K562 (cell line): ENCODE data around the gene RGS12.

Source experiments
- GABPA ChIP-seq: fragments of 200-800 bp; sonication (Bioruptor generic); conservative IDR thresholded peaks from 2 replicates; pipeline ENCODE4 v1.6.1; 2016; ENCODE audit warnings: low read depth, missing genetic modification characterization, missing compliant biosample characterization
- JUND ChIP-seq, 2 experiments: IDR thresholded peaks; 2 replicates in 1 of 2; 3 replicates in 1 of 2; pipeline ENCODE4 v1.6.1; 2011; ENCODE audit warnings: borderline replicate concordance in 2 of 2, low read depth in 2 of 2, low read length in 2 of 2, improper control_type of control experiment in 1 of 2, missing biosample characterization in 1 of 2, missing genetic modification characterization in 1 of 2, missing genetic modification reagents in 1 of 2
- ZNF274 ChIP-seq: IDR thresholded peaks from 2 replicates; pipeline ENCODE4 v1.6.1; 2011; ENCODE audit warnings: low read depth, mild to moderate bottlenecking, low read length, moderate library complexity, borderline replicate concordance

DNA sequence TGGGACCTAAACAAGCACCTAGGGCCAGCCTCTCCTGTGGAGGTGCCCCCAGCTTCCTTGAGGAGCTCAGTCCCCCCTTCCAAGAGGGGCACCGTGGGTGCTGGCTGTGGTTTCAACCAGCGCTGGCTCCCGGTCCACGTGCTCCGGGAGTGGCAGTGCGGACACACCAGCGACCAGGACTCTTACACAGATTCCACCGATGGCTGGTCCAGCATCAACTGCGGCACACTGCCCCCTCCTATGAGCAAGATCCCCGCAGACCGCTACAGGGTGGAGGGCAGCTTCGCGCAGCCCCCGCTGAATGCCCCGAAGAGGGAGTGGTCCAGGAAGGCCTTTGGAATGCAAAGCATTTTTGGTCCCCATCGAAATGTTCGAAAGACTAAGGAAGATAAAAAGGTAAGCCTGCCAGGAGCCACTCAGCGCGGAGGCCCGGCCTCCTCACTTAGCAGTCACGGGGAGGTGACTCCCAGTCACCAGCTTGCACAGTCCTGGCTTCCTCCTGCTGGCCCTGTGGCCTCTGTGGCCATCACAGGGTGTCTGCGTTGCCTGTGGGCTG is 24.9 kb downstream of the RGS12 start:
- TF ChIP-seq JUND (IDR thresholded peaks at IDR 0.05; ENCODE audit: borderline replicate concordance, low read depth, low read length) (no peak), JUND (tag; IDR thresholded peaks at IDR 0.05; ENCODE audit: borderline replicate concordance, low read depth, low read length) (no peak), GABPA (tag) (no peak), ZNF274 (no peak)
